ENCODE measurements around the gene ATG7.

GRCh38 chr3:11517601-11518000, 245.4 kb downstream of the ATG7 start:
- no peak for TF ChIP-seq CTCF (IDR thresholded peaks at IDR 0.05 in 2 of 3, conservative IDR thresholded peaks at IDR 0.05 in 1 of 3; ENCODE audit: borderline replicate concordance in 1 of 3, insufficient read depth in 1 of 3, low read depth in 2 of 3, low read length in 2 of 3)
- no peak for TF ChIP-seq POLR2A (IDR thresholded peaks at IDR 0.05; ENCODE audit: borderline replicate concordance, extremely low read depth, insufficient read depth, insufficient read length)
- TF ChIP-seq EZH2 (IDR thresholded peaks at IDR 0.05), result no peak
- TF ChIP-seq SP1 (IDR thresholded peaks at IDR 0.05; ENCODE audit: low read depth), result no peak

Measured in HCT116 (cell line).